ENCODE measurements around the gene TMEM97. TPM values are rescaled to one million over a fixed set of nuclear protein-coding genes. Genes with fewer than 3 reads are reported as not detected.
"Not testable (repeated sequence)": the region's sequence is repeated elsewhere in the genome, so short reads cannot be mapped to it uniquely, and the experiment has no call there.

TMEM97 gene
- total RNA-seq, 1 experiment from 2014 or later = 54.0 TPM

GRCh38 chr17:28338056-28338768 lies 19.2 kb downstream of the TMEM97 start:
- DNase-seq (ENCODE audit: low spot score) = peak; percentile 71

GRCh38 chr17:28338769-28339212 lies 19.8 kb downstream of the TMEM97 start:
- not testable (repeated sequence) for DNase-seq (ENCODE audit: low spot score)

GRCh38 chr17:28339431-28339830 lies 20.4 kb downstream of the TMEM97 start:
- no peak for DNase-seq (ENCODE audit: low spot score)

GRCh38 chr17:28340374-28340773 lies 21.4 kb downstream of the TMEM97 start:
- DNase-seq (ENCODE audit: low spot score) = no peak

- DNase-seq (ENCODE audit: low spot score) = no peak
Observed at GRCh38 chr17:28341516-28341915, 22.5 kb downstream of the TMEM97 start.

- no peak for DNase-seq (ENCODE audit: low spot score)
Observed at GRCh38 chr17:28342313-28342712, 23.3 kb downstream of the TMEM97 start.

- DNase-seq (ENCODE audit: low spot score) = no peak
Observed at GRCh38 chr17:28343491-28343932, 24.5 kb downstream of the TMEM97 start.

GRCh38 chr17:28344011-28344410 lies 25.0 kb downstream of the TMEM97 start:
- DNase-seq (ENCODE audit: low spot score) = no peak

- DNase-seq (ENCODE audit: low spot score) = no peak
Observed at GRCh38 chr17:28344435-28344901, 25.5 kb downstream of the TMEM97 start.

GRCh38 chr17:28345419-28346198 lies 26.6 kb downstream of the TMEM97 start:
- no peak for DNase-seq (ENCODE audit: low spot score)

GRCh38 chr17:28346199-28346580 lies 27.2 kb downstream of the TMEM97 start:
- DNase-seq (ENCODE audit: low spot score) = no peak

- DNase-seq (ENCODE audit: low spot score) = no peak
Observed at GRCh38 chr17:28346746-28347246, 27.8 kb downstream of the TMEM97 start.

- DNase-seq (ENCODE audit: low spot score) = peak; percentile 92
Observed at GRCh38 chr17:28347261-28347891, 28.4 kb downstream of the TMEM97 start.

GRCh38 chr17:28348979-28349378 lies 30.0 kb downstream of the TMEM97 start:
- DNase-seq (ENCODE audit: low spot score) = no peak

- DNase-seq (ENCODE audit: low spot score) = no peak
Observed at GRCh38 chr17:28350271-28350670, 31.3 kb downstream of the TMEM97 start.

GRCh38 chr17:28357061-28357900 lies 38.3 kb downstream of the TMEM97 start, which contains the start of gene POLDIP2:
Gene POLDIP2 (minus strand): TSS chr17:28357527. CDS start chr17:28357448, 79 bp downstream.
- peak; percentile 90 for DNase-seq (ENCODE audit: low spot score)

- no peak for DNase-seq (ENCODE audit: low spot score)
Observed at GRCh38 chr17:28357901-28358197, 38.8 kb downstream of the TMEM97 start.

- DNase-seq (ENCODE audit: low spot score) = no peak
Observed at GRCh38 chr17:28363186-28363585, 44.2 kb downstream of the TMEM97 start.

- DNase-seq (ENCODE audit: low spot score) = no peak
Observed at GRCh38 chr17:28363776-28364650, 45.0 kb downstream of the TMEM97 start.

- no peak for DNase-seq (ENCODE audit: low spot score)
Observed at GRCh38 chr17:28364665-28365363, 45.8 kb downstream of the TMEM97 start, which contains the start of gene SEBOX. Gene SEBOX (minus strand): TSS chr17:28365199. CDS start chr17:28365151, 48 bp downstream.
